ENCODE results near the gene TLL2.

TLL2 gene

GRCh38 chr10:96440361-96441292 is 73.1 kb downstream of the TLL2 start:
- Histone ChIP-seq H3K9ac (ENCODE audit: low read depth, low read length) (no peak overlapping the region), H3K27me3 (ENCODE audit: control insufficient read depth, insufficient read depth, low read length) (no peaks in the 10 kb centered on the region), H3K4me1 (ENCODE audit: control insufficient read depth, insufficient read depth, low read length) (peaks cover 6% of the 10 kb centered on the region), H3K4me3 (ENCODE audit: low read depth, low read length) (no peak overlapping the region), H3K9me3 (ENCODE audit: control insufficient read depth, insufficient read depth, low read length) (no peaks in the 10 kb centered on the region), H3K36me3 (ENCODE audit: control insufficient read depth, insufficient read depth, low read length) (no peaks in the 10 kb centered on the region)

DNA sequence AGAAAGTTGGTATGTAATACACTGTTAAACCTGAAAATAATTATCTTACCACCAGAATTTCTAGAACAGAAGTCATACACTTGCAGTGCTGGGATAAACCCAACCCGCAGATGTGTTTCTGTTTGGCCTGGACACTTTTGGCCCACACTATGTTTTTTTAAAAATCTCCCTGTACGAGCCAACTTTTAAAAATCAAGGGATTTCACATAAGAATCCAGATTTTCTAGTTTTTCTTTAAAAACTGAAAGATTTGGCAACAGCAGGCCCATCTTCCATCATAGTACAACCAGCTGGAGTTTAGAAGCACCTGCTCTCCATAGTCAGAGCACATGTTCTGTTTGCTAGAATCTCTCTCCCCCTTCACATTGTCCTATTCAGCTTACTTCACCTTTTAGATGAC is 74.0 kb downstream of the TLL2 start:
- no peaks in the 10 kb centered on the region for H3K9me3 ChIP-seq (ENCODE audit: control insufficient read depth, insufficient read depth, low read length)
- no peak overlapping the region for H3K9ac ChIP-seq (ENCODE audit: low read depth, low read length)
- H3K36me3 ChIP-seq (ENCODE audit: control insufficient read depth, insufficient read depth, low read length) = no peaks in the 10 kb centered on the region
- H3K4me3 ChIP-seq (ENCODE audit: low read depth, low read length) = no peak overlapping the region
- peaks cover 6% of the 10 kb centered on the region for H3K4me1 ChIP-seq (ENCODE audit: control insufficient read depth, insufficient read depth, low read length)
- no peaks in the 10 kb centered on the region for H3K27me3 ChIP-seq (ENCODE audit: control insufficient read depth, insufficient read depth, low read length)

GRCh38 chr10:96436035-96436434 is 77.7 kb downstream of the TLL2 start:
- H3K36me3 ChIP-seq (ENCODE audit: control insufficient read depth, insufficient read depth, low read length) = no peaks in the 10 kb centered on the region
- H3K4me3 ChIP-seq (ENCODE audit: low read depth, low read length) = no peak overlapping the region
- H3K9ac ChIP-seq (ENCODE audit: low read depth, low read length) = no peak overlapping the region
- H3K27me3 ChIP-seq (ENCODE audit: control insufficient read depth, insufficient read depth, low read length) = no peaks in the 10 kb centered on the region
- no peaks in the 10 kb centered on the region for H3K4me1 ChIP-seq (ENCODE audit: control insufficient read depth, insufficient read depth, low read length)
- H3K9me3 ChIP-seq (ENCODE audit: control insufficient read depth, insufficient read depth, low read length) = no peaks in the 10 kb centered on the region

- Histone ChIP-seq H3K9me3 (ENCODE audit: control insufficient read depth, insufficient read depth, low read length) (no peaks in the 10 kb centered on the region), H3K27me3 (ENCODE audit: control insufficient read depth, insufficient read depth, low read length) (no peaks in the 10 kb centered on the region)
Measured at GRCh38 chr10:96431211-96431970, 82.3 kb downstream of the TLL2 start.

DNA sequence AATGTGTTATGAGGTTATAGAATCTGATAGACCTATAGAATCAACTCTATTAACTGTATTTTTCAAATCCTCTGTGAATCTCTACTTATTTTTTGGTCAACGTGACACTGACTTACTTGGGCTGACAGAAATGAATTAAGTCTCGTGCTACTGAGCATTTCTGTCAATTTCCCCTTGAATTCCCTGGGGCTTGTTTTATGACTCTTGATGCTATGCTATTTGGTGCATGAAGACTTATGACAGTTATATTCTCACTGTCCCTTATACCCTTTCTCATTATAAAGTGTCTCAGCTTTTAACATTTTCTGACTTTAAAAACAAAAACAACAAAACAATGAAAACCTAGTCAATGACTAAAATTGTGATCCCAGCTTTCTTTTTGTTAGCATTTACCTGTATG is 86.4 kb downstream of the TLL2 start:
- no peak overlapping the region for H3K9ac ChIP-seq (ENCODE audit: low read depth, low read length)
- no peaks in the 10 kb centered on the region for H3K36me3 ChIP-seq (ENCODE audit: control insufficient read depth, insufficient read depth, low read length)
- no peak overlapping the region for H3K4me3 ChIP-seq (ENCODE audit: low read depth, low read length)
- no peaks in the 10 kb centered on the region for H3K4me1 ChIP-seq (ENCODE audit: control insufficient read depth, insufficient read depth, low read length)
- H3K27me3 ChIP-seq (ENCODE audit: control insufficient read depth, insufficient read depth, low read length) = no peaks in the 10 kb centered on the region
- H3K9me3 ChIP-seq (ENCODE audit: control insufficient read depth, insufficient read depth, low read length) = no peaks in the 10 kb centered on the region

More at GRCh38 chr10:96431211-96431970, 82.3 kb downstream of the TLL2 start:
- no peak overlapping the region for H3K4me3 ChIP-seq (ENCODE audit: low read depth, low read length)
- H3K36me3 ChIP-seq (ENCODE audit: control insufficient read depth, insufficient read depth, low read length) = no peaks in the 10 kb centered on the region
- no peak overlapping the region for H3K9ac ChIP-seq (ENCODE audit: low read depth, low read length)
- no peaks in the 10 kb centered on the region for H3K4me1 ChIP-seq (ENCODE audit: control insufficient read depth, insufficient read depth, low read length)

DNA sequence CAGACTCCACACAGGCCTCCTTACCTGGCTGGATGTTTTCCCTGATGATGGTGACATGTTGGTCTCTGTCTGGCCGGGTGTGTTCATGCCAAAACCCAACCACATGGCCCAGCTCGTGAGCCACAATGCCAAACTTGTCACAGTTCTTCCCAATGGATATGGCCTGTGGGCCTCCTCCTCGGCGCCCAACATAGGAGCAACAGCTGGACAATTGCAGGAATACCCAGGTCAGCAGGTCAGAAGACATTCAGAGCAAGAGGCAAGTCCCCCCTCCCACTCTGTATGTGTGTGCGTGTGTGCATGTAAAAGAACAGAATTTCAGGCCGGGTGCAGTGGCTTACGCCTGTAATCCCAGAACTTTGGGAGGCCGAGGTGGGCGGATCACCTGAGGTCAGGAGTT is 91.2 kb downstream of the TLL2 start:
- Histone ChIP-seq H3K4me1 (ENCODE audit: control insufficient read depth, insufficient read depth, low read length) (no peaks in the 10 kb centered on the region), H3K9me3 (ENCODE audit: control insufficient read depth, insufficient read depth, low read length) (no peaks in the 10 kb centered on the region), H3K4me3 (ENCODE audit: low read depth, low read length) (no peak overlapping the region), H3K36me3 (ENCODE audit: control insufficient read depth, insufficient read depth, low read length) (no peaks in the 10 kb centered on the region), H3K9ac (ENCODE audit: low read depth, low read length) (no peak overlapping the region), H3K27me3 (ENCODE audit: control insufficient read depth, insufficient read depth, low read length) (no peaks in the 10 kb centered on the region)

DNA sequence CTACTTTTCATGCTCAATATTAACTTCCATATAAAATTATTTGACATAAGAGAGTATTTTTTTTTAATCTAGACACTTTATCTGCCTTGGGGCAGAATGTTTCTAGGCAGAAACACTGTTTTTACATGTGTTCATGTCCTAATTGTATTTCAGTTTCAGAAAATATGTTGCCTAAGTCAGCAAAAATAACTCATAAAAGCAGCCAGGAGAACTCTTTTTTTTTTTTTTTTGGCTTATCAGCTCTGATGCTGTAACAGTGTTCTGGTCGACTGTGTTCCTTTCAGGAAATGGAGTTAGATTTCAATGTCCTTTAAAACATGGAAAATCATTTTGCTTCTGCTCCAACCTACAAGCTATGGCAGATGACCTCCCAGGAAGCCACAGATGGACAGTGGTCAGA is 91.7 kb downstream of the TLL2 start:
- Histone ChIP-seq H3K4me3 (ENCODE audit: low read depth, low read length) (no peak overlapping the region), H3K36me3 (ENCODE audit: control insufficient read depth, insufficient read depth, low read length) (no peaks in the 10 kb centered on the region), H3K9ac (ENCODE audit: low read depth, low read length) (no peak overlapping the region), H3K4me1 (ENCODE audit: control insufficient read depth, insufficient read depth, low read length) (no peaks in the 10 kb centered on the region), H3K27me3 (ENCODE audit: control insufficient read depth, insufficient read depth, low read length) (no peaks in the 10 kb centered on the region), H3K9me3 (ENCODE audit: control insufficient read depth, insufficient read depth, low read length) (no peaks in the 10 kb centered on the region)

DNA sequence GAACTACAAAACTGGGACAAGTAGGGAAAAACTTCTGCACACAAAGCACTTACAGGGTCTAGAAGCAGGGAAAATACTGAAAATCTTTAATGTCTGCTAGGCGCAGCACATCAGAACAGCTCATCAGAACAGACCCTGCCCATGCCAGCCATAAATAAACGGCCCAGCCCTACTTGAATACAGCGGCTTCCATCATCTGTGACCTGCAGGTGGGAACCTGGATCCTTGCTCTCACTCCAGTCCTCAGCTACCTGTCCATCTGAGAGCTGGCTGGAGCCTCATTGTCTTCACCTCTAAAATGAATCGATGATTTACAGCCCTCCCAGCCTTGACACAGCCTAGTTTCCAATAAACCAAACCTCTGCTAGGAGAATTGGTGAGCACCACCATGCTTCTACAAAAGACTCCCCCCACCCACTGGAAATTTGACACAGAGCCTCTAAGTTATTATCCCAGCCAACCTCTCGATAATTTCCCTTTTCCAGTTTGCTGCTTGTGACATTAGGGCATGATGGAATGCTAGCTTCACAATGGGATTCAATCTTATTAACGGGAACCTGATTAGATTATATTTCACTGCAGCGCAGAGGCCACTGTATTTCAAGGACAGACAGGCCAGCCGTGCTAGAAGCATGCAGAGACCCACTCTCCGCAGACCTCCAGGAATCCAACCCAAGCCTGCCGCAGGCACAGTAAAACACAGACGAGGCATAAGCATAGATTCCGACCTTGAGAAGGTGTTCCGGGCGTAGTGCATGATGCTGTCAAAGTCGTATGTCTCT is 93.3 kb downstream of the TLL2 start:
- Histone ChIP-seq H3K9ac (ENCODE audit: low read depth, low read length) (no peak overlapping the region), H3K9me3 (ENCODE audit: control insufficient read depth, insufficient read depth, low read length) (no peaks in the 10 kb centered on the region), H3K4me3 (ENCODE audit: low read depth, low read length) (no peak overlapping the region), H3K36me3 (ENCODE audit: control insufficient read depth, insufficient read depth, low read length) (no peaks in the 10 kb centered on the region), H3K4me1 (ENCODE audit: control insufficient read depth, insufficient read depth, low read length) (no peaks in the 10 kb centered on the region), H3K27me3 (ENCODE audit: control insufficient read depth, insufficient read depth, low read length) (no peaks in the 10 kb centered on the region)

DNA sequence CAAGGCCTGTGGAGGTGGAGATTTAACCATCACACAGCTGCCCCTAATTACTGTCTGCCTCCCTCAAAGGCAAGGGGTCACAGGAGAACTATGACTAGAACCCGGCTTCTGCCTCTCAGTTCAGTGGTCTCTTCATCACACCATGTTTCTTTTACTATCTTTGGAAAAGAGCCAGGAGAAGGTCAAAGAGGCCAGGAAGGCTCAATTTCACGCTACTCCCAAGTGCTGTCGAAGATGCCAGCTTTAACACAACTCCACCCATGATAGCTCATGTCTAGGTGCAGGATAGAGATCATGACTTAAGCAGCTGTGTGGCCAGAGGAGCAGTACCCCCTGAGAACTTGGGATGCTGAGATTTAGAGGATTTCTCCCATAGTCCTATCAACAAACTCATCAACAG is 94.4 kb downstream of the TLL2 start:
- H3K4me3 ChIP-seq (ENCODE audit: low read depth, low read length) = no peak overlapping the region
- no peaks in the 10 kb centered on the region for H3K27me3 ChIP-seq (ENCODE audit: control insufficient read depth, insufficient read depth, low read length)
- H3K36me3 ChIP-seq (ENCODE audit: control insufficient read depth, insufficient read depth, low read length) = no peaks in the 10 kb centered on the region
- H3K9ac ChIP-seq (ENCODE audit: low read depth, low read length) = no peak overlapping the region
- H3K4me1 ChIP-seq (ENCODE audit: control insufficient read depth, insufficient read depth, low read length) = no peaks in the 10 kb centered on the region
- H3K9me3 ChIP-seq (ENCODE audit: control insufficient read depth, insufficient read depth, low read length) = no peaks in the 10 kb centered on the region

- no peaks in the 10 kb centered on the region for H3K4me1 ChIP-seq (ENCODE audit: control insufficient read depth, insufficient read depth, low read length)
- H3K4me3 ChIP-seq (ENCODE audit: low read depth, low read length) = no peak overlapping the region
- no peak overlapping the region for H3K9ac ChIP-seq (ENCODE audit: low read depth, low read length)
- H3K27me3 ChIP-seq (ENCODE audit: control insufficient read depth, insufficient read depth, low read length) = no peaks in the 10 kb centered on the region
- H3K36me3 ChIP-seq (ENCODE audit: control insufficient read depth, insufficient read depth, low read length) = no peaks in the 10 kb centered on the region
- no peaks in the 10 kb centered on the region for H3K9me3 ChIP-seq (ENCODE audit: control insufficient read depth, insufficient read depth, low read length)
Measured at GRCh38 chr10:96418582-96418981, 95.1 kb downstream of the TLL2 start.

DNA sequence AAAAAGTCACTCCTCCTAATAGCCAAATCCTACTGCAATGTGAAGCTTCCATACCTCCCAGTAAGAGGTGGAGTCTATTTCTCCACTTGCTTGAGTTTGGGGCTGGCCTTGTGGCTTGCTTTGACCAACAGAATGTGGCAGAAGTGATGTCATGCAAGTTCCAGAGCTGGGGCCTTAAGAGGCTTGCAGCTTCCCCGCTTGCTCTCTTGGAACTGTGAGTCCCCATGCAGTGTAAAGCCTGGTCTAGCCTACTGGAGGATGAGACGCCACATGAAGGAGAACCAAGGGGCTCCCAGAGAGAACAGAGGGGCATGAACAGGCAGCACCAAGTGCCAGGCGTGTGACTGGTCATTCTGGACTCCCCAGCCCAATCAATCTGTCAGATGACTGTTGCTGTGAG is 96.3 kb downstream of the TLL2 start:
- no peaks in the 10 kb centered on the region for H3K4me1 ChIP-seq (ENCODE audit: control insufficient read depth, insufficient read depth, low read length)
- H3K36me3 ChIP-seq (ENCODE audit: control insufficient read depth, insufficient read depth, low read length) = no peaks in the 10 kb centered on the region
- H3K27me3 ChIP-seq (ENCODE audit: control insufficient read depth, insufficient read depth, low read length) = no peaks in the 10 kb centered on the region
- no peak overlapping the region for H3K9ac ChIP-seq (ENCODE audit: low read depth, low read length)
- H3K9me3 ChIP-seq (ENCODE audit: control insufficient read depth, insufficient read depth, low read length) = no peaks in the 10 kb centered on the region
- H3K4me3 ChIP-seq (ENCODE audit: low read depth, low read length) = no peak overlapping the region

All from iPS-15b (cell line).